ENCODE data around the gene SYT17.

DNA sequence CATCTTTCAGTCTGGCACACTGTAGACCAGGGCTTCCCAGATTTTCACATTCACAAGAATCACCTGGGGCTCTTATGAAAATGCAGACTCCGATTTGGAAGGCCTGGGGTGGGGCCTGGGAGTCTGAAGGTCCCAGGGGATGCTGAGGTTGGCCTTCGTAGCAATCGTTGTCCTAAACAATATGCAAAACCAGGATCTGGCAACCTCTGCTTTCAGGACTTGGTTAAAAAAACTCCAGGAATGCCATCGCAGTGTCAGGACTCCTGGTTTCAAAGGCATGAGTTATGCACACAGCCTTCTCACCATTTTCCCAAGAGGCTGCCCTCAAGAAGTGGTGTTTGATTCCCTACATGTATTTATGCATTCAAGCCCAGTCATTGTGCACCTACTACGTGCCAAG is 124.1 kb downstream of the SYT17 start:
- TF ChIP-seq, protein P1, sequence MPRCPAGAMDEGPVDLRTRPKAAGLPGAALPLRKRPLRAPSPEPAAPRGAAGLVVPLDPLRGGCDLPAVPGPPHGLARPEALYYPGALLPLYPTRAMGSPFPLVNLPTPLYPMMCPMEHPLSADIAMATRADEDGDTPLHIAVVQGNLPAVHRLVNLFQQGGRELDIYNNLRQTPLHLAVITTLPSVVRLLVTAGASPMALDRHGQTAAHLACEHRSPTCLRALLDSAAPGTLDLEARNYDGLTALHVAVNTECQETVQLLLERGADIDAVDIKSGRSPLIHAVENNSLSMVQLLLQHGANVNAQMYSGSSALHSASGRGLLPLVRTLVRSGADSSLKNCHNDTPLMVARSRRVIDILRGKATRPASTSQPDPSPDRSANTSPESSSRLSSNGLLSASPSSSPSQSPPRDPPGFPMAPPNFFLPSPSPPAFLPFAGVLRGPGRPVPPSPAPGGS (IDR thresholded peaks at IDR 0.05), result no peak
- TF ChIP-seq, protein P2, sequence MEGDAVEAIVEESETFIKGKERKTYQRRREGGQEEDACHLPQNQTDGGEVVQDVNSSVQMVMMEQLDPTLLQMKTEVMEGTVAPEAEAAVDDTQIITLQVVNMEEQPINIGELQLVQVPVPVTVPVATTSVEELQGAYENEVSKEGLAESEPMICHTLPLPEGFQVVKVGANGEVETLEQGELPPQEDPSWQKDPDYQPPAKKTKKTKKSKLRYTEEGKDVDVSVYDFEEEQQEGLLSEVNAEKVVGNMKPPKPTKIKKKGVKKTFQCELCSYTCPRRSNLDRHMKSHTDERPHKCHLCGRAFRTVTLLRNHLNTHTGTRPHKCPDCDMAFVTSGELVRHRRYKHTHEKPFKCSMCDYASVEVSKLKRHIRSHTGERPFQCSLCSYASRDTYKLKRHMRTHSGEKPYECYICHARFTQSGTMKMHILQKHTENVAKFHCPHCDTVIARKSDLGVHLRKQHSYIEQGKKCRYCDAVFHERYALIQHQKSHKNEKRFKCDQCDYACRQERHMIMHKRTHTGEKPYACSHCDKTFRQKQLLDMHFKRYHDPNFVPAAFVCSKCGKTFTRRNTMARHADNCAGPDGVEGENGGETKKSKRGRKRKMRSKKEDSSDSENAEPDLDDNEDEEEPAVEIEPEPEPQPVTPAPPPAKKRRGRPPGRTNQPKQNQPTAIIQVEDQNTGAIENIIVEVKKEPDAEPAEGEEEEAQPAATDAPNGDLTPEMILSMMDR (IDR thresholded peaks at IDR 0.05), result no peak
- TF ChIP-seq, protein P3, sequence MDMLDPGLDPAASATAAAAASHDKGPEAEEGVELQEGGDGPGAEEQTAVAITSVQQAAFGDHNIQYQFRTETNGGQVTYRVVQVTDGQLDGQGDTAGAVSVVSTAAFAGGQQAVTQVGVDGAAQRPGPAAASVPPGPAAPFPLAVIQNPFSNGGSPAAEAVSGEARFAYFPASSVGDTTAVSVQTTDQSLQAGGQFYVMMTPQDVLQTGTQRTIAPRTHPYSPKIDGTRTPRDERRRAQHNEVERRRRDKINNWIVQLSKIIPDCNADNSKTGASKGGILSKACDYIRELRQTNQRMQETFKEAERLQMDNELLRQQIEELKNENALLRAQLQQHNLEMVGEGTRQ (IDR thresholded peaks at IDR 0.05), result no peak
- TF ChIP-seq EP300 (IDR thresholded peaks at IDR 0.05) (no peak), POLR2A (IDR thresholded peaks at IDR 0.05; ENCODE audit: low read length) (no peak), RAD21 (conservative IDR thresholded peaks at IDR 0.05 in 1 of 2, IDR thresholded peaks at IDR 0.05 in 1 of 2) (no peak), MYC (IDR thresholded peaks at IDR 0.05; ENCODE audit: borderline replicate concordance, low read length) (no peak), SMC3 (IDR thresholded peaks at IDR 0.05) (no peak), NFE2L2 (conservative IDR thresholded peaks at IDR 0.05; ENCODE audit: low read length) (no peak)
- TF ChIP-seq, protein P4, sequence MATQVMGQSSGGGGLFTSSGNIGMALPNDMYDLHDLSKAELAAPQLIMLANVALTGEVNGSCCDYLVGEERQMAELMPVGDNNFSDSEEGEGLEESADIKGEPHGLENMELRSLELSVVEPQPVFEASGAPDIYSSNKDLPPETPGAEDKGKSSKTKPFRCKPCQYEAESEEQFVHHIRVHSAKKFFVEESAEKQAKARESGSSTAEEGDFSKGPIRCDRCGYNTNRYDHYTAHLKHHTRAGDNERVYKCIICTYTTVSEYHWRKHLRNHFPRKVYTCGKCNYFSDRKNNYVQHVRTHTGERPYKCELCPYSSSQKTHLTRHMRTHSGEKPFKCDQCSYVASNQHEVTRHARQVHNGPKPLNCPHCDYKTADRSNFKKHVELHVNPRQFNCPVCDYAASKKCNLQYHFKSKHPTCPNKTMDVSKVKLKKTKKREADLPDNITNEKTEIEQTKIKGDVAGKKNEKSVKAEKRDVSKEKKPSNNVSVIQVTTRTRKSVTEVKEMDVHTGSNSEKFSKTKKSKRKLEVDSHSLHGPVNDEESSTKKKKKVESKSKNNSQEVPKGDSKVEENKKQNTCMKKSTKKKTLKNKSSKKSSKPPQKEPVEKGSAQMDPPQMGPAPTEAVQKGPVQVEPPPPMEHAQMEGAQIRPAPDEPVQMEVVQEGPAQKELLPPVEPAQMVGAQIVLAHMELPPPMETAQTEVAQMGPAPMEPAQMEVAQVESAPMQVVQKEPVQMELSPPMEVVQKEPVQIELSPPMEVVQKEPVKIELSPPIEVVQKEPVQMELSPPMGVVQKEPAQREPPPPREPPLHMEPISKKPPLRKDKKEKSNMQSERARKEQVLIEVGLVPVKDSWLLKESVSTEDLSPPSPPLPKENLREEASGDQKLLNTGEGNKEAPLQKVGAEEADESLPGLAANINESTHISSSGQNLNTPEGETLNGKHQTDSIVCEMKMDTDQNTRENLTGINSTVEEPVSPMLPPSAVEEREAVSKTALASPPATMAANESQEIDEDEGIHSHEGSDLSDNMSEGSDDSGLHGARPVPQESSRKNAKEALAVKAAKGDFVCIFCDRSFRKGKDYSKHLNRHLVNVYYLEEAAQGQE (IDR thresholded peaks at IDR 0.05), result no peak
- TF ChIP-seq, protein P5, sequence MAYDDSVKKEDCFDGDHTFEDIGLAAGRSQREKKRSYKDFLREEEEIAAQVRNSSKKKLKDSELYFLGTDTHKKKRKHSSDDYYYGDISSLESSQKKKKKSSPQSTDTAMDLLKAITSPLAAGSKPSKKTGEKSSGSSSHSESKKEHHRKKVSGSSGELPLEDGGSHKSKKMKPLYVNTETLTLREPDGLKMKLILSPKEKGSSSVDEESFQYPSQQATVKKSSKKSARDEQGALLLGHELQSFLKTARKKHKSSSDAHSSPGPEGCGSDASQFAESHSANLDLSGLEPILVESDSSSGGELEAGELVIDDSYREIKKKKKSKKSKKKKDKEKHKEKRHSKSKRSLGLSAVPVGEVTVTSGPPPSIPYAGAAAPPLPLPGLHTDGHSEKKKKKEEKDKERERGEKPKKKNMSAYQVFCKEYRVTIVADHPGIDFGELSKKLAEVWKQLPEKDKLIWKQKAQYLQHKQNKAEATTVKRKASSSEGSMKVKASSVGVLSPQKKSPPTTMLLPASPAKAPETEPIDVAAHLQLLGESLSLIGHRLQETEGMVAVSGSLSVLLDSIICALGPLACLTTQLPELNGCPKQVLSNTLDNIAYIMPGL (CRISPR knock-in tag; IDR thresholded peaks at IDR 0.05; ENCODE audit: borderline replicate concordance), result no peak
- TF ChIP-seq, protein P6, sequence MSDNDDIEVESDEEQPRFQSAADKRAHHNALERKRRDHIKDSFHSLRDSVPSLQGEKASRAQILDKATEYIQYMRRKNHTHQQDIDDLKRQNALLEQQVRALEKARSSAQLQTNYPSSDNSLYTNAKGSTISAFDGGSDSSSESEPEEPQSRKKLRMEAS (IDR thresholded peaks at IDR 0.05), result no peak

Data from A549 (cell line).